PFSK-1 (cell line): ENCODE results near the gene C11orf91.

Source experiments
- POLR2AphosphoS5 ChIP-seq: IDR thresholded peaks from 2 replicates; pipeline ENCODE4 v1.6.1; 2012; ENCODE audit warnings: low read depth, mild to moderate bottlenecking, control low read depth, low read length, moderate library complexity
- REST ChIP-seq, 2 experiments: IDR thresholded peaks; 2 replicates each; pipeline versions ENCODE4 v1.6.1 to v1.8.0; 2011 to 2012; ENCODE audit warnings: low read depth in 2 of 2, low read length in 2 of 2, control low read depth in 1 of 2, inconsistent platforms in 1 of 2, mild to moderate bottlenecking in 1 of 2, moderate library complexity in 1 of 2; ENCODE audit not compliant: insufficient read depth in 1 of 2
- SIN3A ChIP-seq: IDR thresholded peaks from 2 replicates; pipeline ENCODE4 v1.6.1; 2012; ENCODE audit warnings: mild to moderate bottlenecking, low read length, moderate library complexity, borderline replicate concordance; ENCODE audit not compliant: insufficient read depth
- TAF1 ChIP-seq: IDR thresholded peaks from 2 replicates; pipeline ENCODE4 v1.6.1; 2012; ENCODE audit warnings: low read length, control low read depth, borderline replicate concordance; ENCODE audit not compliant: insufficient read depth

GRCh38 chr11:33712436-33712835 is 11.8 kb upstream of the C11orf91 start:
- TF ChIP-seq POLR2AphosphoS5 = no peak
- TF ChIP-seq REST (IDR thresholded peaks at IDR 0.05; ENCODE audit: insufficient read depth in 1 of 2, low read depth in 2 of 2, low read length in 2 of 2) = no peak
- no peak for TF ChIP-seq SIN3A
- TF ChIP-seq TAF1 = no peak
